H1 (cell line): Measurements from ENCODE around the gene DKKL1. TPM values are rescaled to one million over a fixed set of nuclear protein-coding genes. Genes with fewer than 3 reads are reported as not detected.

Experiments
- ASH2L ChIP-seq: fragments of 200-600, 300-600 bp; sonication (generic); IDR thresholded peaks from one replicate; pipeline ENCODE4 v1.7.1; 2017; ENCODE audit warnings: low read length
- BCL11A ChIP-seq, 2 experiments: IDR thresholded peaks; one replicate each; pipeline ENCODE4 v1.6.1; 2011; ENCODE audit warnings: low read depth in 2 of 2, low read length in 2 of 2, mild to moderate bottlenecking in 2 of 2
- CHD7 ChIP-seq: fragments of 300-600 bp; sonication (generic); IDR thresholded peaks from 2 replicates; pipeline ENCODE4 v1.7.1; 2012; ENCODE audit warnings: low read length, moderate library complexity, mild to moderate bottlenecking, inconsistent platforms; ENCODE audit not compliant: insufficient replicate concordance
- EZH2 ChIP-seq: fragments of 200-600 bp; sonication (generic); IDR thresholded peaks from 2 replicates; pipeline ENCODE4 v1.7.1; 2012; ENCODE audit warnings: low read depth, mild to moderate bottlenecking, moderate library complexity, low read length, inconsistent platforms; ENCODE audit not compliant: severe bottlenecking
- POU5F1 ChIP-seq: IDR thresholded peaks from 2 replicates; pipeline ENCODE4 v1.6.1; 2011; ENCODE audit warnings: low read depth, mild to moderate bottlenecking, low read length, moderate library complexity
- RAD21 ChIP-seq, 2 experiments: IDR thresholded peaks in 1 of 2; conservative IDR thresholded peaks in 1 of 2; 2 replicates each; pipeline ENCODE4 v1.6.1; 2011; ENCODE audit warnings: low read depth in 2 of 2, low read length in 2 of 2, improper control_type of control experiment in 1 of 2, inconsistent platforms in 1 of 2, mild to moderate bottlenecking in 1 of 2, moderate library complexity in 1 of 2
- SP4 ChIP-seq: IDR thresholded peaks from 2 replicates; pipeline ENCODE4 v1.6.1; 2012; ENCODE audit warnings: low read length, inconsistent platforms
- TBP ChIP-seq: IDR thresholded peaks from 2 replicates; pipeline ENCODE4 v1.6.1; 2011; ENCODE audit warnings: low read depth, low read length, improper control_type of control experiment
- polyA plus RNA-seq, 7 experiments: library from polyadenylated mRNA; depleted of rRNA in 3 of 7; stranded (reverse) in 5 of 7; unstranded in 2 of 7; fragments of >200 nt in 5 of 7; fragments of 200-250 nt in 2 of 7; gene quantifications; 1 replicate in 5 of 7; 2 replicates in 1 of 7; 4 replicates in 1 of 7; pipeline versions ENCODE4 v1.2.1 to v1.2.3, GENCODE V29; 2011 to 2013; ENCODE audit warnings: missing spikeins in 2 of 7, mixed read lengths in 2 of 7
- total RNA-seq: library from RNA; stranded (reverse); fragmentation: NEBNext Ultra II Directional; extraction: Animal tissue kit (Norgen Biotek cat#: 25700); gene quantifications from 2 replicates; pipeline ENCODE4 v1.2.1, GENCODE V29; 2021

Gene DKKL1
- total and polyA plus RNA-seq, 2 of the 8 experiments (the other 6 are each of a cell fraction or from before 2014, with no cell fraction given), result 2.6 to 6.8 TPM

GRCh38 chr19:49355909-49356353, 7.7 kb upstream of the DKKL1 start (continued):
- TF ChIP-seq CHD7 (no peak), SP4 (no peak), TBP (no peak), BCL11A (IDR thresholded peaks at IDR 0.05; ENCODE audit: low read depth in 2 of 2, low read length in 2 of 2) (no peak), ASH2L (no peak), RAD21 (IDR thresholded peaks at IDR 0.05 in 1 of 2, conservative IDR thresholded peaks at IDR 0.05 in 1 of 2; ENCODE audit: low read depth in 2 of 2, low read length in 2 of 2) (no peak), POU5F1 (no peak), EZH2 (no peak)
- TF ChIP-seq, all 59 proteins: peak for 0
